Activated effector memory CD4-positive, alpha-beta T cell treated with Interleukin-2 at 50 U/mL for 16 hours (primary cell): ENCODE measurements around the gene LIPN.

ENCODE experiments used
- DNase-seq: peaks from one replicate; pipeline ENCODE4 v3.0.0-alpha.2; 2020

LIPN gene

DNA sequence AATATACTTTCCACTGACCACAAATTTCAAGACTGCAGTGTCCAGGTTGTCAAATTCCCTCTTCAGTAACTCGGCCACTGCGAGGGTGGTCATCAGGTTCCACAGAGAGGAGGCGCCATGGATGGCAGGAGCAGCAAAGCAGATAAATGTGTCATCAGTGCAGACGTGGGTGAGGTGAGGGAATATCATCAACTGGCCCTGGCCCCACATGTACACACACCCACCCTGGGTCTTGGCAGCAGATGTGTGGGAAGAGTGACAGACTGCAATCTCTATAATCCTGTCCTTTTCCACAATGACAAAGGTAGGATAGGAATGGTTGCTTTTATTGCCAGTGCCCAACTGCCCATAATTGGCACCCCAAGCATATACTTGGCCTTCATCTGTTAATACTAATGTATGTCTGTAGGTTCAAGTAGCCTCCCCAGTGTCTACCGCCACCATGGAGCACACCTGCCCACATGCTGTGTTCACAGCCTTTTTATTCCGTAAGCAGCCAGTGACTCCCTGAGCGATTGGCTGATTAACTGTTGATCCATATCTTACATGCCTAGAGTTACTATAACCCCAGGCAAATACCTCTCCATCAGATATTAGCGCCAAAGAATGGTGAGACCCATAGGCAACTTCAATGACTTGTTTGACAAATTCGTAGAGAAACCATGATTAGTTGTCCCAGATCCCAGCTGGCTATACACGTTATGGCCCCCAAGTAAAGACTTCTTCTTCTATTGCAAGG is 26.4 kb downstream of the LIPN start:
- no peak for DNase-seq

DNA sequence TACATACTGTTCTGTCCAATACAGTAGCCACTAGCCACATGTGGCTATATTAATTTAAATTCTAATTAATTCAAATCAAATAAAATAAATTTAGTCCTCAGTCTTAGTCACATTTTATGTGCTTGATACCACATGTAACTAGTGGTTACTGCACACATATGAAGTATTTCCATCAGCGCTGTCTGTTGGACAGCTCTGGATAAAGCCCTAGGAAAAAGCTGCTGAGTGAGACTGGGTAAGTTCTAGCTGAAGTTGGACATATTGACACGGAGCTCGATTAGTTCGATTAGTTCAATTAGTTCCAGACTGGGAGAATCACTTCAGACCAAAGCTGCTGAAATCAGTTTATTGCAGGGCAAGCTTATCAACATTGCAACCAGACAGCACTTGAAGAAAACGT is 27.6 kb downstream of the LIPN start:
- DNase-seq = no peak

DNA sequence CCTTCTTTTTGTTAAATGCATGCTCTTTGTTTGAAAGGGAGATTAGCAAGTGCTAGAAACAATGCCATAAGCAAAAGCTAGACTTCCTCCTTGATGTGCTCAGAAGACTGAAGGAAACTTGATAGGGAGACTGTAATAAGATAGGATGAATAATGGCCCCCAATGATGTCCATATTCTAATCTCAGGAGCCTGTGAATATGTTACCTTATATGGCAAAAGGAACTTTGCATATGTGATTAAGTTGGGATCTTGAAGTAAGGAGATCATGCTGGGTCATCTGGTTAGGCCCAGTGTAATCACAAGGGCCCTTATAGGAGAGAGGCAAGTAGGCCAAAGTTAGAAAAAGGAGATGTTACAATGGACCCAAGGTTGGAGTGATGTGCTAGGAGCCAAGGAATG is 29.1 kb downstream of the LIPN start:
- no peak for DNase-seq

DNA sequence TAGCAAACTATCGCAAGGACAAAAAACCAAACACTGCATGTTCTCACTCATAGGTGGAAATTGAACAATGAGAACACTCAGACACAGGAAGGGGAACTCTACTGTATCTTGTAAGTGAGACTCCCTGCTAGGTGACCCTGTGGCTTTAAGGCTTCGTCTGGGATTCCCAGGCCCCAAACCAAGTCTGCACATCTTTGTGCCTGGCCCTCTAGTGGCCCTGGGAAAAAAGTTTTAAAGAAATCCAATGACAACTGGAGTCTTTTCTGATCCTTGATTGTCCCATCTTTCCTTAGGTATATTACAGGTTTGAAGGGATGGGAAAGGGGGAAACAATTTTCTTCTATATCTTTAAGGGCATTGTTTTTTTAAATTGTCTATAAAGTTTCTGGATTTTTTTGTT is 32.1 kb downstream of the LIPN start:
- no peak for DNase-seq

DNA sequence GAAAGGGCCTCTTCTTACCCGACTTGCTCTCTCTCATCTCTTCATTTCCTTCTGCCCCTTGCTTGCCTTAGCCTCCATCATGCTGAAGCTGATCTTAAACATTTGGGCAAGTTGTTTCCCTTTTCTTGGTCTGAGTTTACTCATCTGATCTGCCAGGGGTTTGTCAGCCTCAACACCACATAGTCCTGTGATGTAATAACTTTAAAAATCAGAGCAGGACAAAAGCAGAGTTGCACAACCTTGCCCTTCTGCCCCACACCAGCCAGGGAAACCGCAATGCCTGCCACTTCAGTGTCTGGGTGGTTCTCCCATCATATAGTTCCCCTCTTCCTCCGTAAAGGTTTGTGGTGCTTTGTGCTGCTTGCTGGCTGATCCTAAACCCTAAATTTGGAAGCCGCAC is 32.8 kb downstream of the LIPN start:
- no peak for DNase-seq

DNA sequence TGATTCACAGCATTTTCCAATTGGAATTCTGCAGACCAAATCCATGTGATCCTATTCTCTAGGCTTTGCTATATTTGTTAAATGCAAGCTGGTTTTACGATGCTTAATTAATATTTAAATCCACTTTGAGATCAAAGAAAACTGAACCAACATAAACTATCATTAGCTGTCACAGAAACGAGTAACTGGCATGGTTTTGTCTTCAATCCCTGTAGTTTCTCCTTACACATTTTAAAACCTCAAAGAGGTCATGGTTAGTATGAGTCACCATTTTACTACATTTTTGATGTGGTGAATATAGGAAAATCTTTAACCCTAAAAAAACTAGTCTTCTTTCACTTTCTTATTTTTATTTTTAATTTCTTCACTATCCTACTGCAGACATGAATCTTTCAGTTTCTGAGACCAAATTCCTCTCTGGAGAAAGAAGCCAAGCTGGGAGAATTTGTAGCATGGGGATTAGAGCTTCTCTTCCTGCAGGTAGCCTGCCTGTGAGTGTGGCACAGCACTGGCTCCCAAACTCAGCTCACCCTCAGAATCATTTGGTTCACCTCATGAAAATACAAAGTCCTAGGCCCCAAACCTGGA is 34.0 kb downstream of the LIPN start:
- DNase-seq = no peak

DNA sequence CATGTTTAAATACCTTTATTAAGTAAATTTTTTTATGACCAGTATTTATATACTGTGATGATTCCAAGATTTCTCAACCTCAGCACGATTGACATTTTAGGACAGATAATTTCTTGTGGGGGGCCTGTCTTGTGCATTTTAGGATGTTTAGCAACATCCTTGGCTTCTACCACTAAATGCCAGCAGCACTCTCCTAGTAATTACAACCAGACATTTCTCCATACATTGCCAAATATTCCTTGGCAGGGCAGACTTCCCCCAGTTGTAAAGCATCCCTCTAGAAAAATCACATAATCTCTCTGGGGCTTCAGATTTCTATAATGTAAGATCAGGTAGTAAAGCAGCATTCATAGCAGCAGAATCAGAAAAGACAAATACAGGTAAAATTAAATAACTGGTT is 34.9 kb downstream of the LIPN start:
- DNase-seq = no peak

DNA sequence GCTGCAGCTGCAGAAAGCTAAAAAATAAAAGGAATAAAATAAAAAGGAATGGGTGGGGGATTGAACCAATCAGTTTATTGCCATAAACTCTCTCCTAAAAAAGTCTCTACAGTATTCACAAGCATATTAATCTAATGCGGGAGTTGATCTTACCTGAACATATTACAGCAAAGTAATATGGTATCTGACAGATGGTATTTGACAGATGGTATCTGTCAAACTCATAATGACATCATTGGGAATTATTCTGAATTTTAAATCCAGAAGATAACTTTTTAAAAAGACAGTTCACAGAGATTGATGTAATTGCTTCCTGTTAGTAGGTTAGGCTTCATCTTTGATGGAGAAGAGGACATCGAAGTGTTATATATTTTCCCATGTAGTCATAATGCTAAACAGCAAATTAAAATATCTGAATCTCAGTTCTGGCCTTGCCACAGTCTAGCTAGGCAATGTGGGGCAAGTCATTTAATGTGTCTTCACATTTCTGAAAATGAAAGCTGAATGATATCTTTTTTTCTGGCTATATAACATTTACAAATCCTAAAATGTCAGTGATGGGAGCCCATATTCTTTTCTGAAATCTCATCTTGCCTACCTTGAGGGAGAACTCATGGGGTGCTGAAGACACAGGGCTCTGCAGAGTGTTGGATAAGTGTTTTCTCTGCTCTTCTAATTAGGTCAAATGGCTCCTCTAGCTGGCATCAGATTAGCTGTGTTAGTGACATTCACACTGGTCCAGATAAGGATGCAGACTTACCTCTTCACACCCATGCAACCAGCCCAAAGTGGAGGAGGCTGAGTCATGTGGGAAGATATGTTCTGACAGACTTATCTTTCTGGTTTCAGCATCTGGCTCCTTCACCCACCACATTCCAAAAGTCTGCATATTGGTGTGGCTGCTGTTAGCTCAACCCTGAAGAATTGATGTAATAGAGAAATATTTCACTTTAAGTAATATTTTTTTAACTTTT is 40.6 kb downstream of the LIPN start:
- DNase-seq = no peak

DNA sequence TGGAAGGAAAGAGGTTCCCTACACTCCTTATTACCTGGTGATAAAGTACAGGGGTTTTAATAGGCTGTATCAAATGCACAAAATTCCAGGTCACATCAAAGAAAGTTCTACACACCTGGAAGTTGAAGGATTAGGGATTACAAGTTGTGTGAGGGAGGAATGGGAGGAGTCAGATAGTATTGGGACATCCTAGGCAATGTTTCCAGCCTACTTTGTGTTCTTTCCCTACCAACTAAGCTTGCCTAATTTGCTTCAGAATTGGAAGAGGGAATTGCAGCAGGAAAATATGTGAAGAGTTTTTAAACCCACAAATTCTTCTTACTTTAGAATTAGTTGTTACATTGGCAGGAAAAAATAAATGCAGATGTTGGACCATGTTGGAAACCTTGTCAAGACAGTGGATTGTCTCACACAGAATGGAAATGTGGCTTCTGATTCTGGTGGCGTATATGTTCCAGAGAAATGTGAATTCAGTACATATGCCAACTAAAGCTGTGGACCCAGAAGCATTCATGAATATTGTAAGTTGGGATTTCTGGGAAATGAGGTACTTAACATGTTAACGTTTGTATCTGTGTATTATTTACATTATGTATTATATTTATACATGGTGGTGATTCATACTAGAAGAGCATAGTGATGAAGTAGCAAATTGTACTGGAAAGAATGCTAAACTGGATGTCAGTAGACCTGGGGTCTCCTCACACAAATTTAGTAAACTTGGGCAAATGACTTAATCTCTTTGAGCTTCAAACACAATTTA is 42.9 kb downstream of the LIPN start, which contains the start of gene LIPM:
Gene LIPM (plus strand): TSS at position 208 of the 763 bp plus-strand sequence. CDS start 167 bp downstream, at position 375.
- DNase-seq = no peak

DNA sequence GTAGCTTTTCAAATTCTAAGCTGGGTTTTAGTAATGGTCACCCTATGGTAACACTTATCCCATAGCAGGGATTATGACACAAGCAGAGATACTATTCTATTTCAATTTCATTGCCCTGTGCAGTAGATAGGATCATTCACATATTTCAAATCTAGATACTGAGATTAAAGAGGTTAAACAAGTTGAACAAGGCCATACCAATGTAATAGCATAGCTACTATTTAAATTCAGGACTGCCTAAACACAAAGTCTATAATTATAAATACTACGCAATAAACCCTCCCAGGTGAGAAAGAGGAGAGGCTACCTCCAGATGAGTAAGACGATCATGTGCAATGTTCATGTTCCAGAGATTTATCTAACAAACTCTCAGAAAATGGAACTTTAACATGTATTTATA is 43.8 kb downstream of the LIPN start:
- no peak for DNase-seq

DNA sequence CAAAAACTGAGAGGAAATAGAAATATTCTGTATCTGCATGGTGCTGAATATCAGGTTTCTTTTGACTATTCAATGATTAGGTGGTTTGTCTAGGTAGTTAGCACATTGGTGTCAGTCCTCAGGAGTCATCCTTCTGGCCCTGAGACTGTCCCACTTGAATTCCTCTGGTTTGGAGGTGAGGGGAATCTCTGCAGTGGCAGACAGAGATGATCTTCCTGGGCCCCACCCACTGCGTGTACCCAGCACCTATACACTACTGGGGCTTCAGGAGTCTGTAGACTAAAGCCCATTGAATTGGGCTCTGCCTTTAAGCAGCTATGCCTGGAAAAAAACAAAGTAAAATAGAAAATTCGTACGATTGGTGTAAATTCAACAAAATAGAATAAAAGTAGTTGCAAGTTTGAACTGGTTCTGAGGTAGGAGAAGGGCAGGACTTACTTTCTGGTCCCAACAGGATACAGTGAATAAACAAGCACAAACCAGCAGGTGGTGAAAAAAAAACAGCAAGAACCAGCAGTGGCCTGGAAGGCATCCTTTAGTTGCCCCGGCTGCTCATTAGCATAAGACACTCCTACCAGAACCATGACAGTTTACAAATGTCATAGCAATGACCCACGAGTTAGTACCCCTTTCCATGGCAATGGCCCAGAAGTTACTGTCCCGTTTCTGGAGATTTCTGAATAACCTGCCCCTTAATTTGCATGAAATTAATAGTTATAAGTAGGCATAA is 44.4 kb downstream of the LIPN start:
- DNase-seq = no peak

DNA sequence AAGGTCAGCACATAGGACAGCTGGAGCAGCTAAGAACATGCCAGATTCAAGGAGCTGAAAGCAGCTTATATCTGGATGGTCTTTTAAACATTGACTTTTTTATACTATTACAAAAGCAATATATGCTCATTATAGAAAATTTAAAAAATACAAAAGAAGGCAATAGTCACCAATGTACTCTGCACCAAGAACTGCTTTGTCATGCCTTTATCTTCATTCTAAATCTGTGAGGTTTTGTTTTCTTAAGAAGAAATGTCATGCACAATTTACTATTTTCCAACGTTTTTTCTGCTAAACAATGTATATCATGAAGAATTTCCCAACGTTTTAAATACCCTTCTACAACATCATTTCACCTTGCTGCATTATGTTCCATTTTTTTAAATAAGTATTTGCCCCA is 45.5 kb downstream of the LIPN start:
- DNase-seq = no peak

DNA sequence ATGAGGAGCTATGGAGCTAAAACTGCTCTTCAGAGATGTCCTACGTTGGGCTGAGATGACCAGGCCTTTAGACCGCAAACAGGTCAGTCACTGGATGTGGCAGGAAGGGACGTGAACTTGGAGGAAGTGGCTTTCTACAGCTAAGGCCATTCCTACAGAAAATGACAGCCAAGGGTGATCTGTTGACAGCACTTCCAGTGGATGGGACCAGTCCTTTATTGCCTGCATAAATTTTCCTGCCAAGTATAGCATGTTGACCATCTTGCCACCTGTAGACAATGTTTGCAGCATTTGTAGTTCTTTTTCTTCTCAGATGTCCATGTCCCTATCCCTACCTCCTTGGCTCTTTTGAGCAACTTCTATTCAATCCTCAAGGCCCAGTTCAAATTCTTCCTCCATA is 46.1 kb downstream of the LIPN start:
- DNase-seq = no peak

DNA sequence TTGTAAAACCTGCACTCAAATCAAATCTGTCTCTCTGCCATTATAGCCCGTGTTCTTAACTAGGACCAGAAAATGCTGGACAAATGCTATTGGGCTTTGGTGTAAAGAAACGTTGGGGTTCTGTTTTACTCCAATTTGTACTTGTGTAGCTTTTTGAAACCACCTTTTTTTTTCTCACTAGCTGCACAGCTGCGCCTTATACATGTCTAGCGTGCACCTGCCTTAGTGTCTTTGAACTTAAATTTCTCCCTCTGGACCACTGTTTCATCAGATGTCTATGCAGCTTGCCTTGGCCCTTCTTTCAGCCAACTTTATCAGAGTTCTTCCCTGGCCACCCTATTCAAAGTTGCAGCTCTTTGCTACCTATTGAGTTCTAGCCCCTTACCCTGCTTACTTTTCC is 49.8 kb downstream of the LIPN start:
- no peak for DNase-seq

DNA sequence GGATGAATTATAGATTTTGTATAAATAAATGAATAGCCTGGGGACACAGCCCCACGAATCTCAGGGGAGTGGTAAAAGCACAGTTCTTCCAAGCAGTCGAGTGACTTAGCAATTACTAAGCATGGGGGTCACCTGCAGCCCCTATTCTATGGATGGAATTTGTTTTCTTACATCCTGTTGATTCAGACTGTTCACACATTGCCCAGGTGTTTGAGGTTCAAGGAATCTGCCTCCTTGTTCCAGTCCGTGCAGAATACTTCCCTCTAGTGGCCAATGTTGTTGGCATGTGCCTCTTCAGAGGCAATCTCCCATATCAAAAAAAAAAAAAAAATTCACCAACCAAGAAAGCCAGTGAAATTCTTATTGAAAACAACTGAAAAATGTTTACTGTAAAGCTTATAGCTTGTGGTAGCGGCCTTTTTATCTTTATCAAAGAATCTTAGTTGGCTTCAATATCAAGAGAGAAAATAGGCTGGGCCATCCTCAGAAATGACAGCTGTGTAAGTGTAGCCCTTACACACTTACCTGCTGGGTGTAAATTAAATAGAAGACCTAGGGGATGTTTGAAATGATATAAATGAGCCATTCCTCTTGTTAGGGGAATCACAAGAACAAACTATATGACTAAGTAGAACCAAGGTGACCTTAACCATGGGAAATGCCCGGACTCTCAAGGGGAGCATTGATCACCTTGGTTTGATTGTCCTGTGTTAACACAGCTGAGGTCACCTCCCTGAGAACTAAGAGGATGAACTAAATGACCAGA is 50.6 kb downstream of the LIPN start:
- DNase-seq = no peak

DNA sequence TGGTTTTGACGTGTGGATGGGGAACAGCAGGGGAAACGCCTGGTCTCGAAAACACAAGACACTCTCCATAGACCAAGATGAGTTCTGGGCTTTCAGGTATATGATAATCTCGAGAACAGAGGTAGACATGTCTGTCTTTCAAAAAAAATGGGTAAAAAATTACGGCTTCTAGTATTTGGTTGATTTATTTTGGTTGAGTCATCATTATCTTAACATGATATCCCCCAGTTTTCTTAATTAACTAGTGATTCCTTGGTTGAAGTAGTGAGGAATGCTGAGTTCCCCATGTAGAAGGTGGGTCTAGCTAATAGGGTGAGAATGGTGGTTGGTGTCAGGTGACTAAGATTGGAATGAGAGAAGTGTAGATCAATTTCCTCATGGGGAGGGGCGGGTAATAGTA is 53.4 kb downstream of the LIPN start:
- DNase-seq = no peak

DNA sequence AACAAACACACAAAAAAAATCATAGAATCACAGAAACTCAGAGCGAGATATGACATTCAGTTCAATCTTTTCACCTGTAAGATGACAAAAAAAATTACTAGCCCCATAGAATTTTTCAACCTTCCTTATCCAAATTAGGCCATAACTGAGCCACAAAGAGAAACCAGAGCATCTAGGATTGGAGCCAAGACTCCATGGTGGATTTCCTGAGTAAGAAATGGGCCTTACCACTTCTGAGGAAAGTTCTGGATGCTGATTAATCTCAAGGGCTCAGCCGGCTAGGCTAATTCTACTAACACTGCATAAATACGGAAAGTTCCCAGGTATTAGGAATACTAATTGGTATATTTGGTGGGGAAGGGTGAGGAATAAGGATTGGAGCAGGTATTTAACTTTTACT is 59.5 kb downstream of the LIPN start:
- no peak for DNase-seq

DNA sequence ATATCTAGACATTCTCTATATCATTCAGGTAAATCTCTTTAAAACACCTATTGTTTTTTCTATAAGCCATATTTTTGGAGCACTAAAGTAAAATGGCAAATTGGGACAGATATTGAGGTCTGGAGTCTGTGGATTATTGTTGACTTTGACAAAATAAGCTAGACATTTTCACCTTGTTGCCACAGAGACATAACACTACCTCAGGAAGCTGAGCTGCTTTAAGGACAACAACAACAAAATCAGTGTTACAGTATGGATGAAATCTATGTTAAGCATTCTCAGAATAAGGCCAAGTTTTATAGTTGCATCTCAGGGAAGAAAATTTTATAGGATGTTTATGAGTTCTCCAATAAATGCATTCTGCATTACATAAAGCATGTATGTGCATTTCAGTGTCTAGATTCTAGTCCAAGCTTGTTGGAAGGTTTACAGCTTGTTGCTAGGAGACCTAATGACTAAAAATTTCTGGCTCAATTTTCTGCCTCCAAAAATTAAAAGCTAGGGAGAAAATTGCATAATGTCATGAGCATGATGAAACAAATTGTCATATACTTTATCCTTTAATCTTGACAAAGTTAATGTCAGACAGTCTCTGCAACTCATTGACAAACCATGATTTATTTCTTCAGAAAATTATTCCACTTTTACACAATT is 61.1 kb downstream of the LIPN start:
- no peak for DNase-seq

DNA sequence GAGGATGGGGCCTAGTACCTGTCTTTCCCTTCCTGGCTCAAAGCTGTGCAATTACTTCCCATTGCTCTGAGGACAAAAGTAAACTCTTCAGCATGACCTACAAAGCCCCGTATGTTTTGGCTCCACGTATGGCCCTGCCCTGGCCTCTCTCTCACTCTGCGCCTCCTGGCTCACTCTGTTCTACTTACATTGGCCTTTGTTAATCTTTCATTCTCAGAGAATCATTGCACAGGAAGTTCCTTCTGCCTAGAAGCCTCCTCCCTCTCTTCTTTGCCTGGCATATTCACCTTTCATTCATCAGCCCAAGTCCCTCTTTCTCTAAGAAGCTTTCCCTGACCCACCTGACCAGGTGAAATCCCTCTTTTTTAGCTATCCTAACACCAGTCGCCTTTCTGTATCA is 66.6 kb downstream of the LIPN start:
- no peak for DNase-seq

DNA sequence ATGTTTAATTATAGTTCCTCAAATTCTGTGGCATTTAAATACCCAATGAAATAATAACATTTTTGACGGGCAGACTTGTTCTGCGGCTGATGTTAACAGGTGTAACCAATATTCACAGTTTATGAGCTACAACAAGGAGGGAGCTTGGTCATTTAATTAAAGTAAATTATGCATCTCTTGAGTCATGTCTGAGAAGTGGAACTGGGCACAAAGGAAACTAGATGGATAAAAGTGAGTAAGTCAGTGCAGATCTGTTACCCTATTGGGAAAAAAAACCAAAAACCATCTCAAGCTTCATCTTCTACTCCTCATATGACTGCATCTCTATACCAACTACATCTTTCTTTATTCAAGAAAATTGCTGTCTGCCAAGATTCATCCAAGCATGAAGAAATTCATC is 67.9 kb downstream of the LIPN start:
- DNase-seq = no peak

DNA sequence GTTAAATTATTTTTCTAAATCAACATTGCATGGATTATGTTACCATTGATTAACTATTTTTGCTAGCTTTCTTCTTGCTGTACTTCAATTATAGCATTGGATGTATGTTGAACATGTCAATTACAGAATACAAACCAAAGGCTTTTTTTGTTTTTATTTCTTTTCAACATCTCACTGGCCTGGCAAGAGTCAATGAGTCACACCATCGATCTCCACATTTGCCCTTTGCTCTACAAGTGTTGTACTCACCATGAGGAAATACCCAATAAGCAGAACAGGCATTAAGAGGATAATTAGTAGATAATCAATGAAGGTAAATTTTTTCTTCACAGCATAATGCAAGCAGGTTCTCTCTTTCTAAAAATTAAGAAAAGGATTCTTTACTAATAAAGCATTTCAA is 68.5 kb downstream of the LIPN start:
- no peak for DNase-seq
